GM18526 (cell line): ENCODE results near the gene KCNJ10.

Source experiments
- POLR2A ChIP-seq: IDR thresholded peaks from 3 replicates; pipeline ENCODE4 v1.6.1; 2011; ENCODE audit not compliant: insufficient read length; ENCODE audit errors: extremely low read depth

Gene KCNJ10

DNA sequence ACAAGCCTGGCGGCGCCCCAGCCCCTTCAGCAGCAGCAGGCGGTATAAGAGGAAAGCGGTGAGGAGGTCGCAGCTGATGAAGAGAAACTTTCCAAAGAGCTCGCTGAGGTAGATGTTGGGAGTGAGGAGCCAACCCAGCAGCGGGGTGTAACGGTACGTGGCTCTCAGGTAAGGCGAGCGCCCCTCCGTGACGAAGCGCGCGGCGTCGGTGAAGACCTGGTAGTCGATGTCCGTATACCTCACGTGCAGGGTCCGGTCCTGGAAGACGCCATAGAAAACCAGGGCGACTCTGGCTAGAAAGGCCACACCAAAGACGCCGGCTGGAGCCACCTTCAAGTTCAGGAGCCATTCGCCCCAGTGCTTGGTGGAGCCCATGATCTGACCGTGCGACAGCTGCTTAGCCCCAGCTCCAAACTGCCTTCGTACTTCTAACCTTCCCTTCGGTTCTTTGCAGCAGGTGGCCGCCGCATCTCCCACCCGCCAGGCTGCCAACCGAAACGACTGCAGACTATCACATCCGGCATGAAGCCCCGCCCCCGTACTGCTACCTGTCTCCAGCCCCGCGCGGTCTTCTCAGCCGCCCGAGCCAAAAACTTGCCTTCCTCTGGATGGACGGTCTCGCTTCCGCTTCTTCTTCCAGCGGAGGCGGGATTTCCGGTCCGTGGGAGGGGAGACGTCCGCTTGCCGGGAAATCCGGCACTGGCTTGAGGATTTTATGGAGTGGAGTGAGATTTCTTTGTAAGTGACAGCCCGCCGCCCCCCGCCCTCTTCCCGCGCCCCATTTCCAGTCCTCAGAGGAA, 38.4 kb downstream of the KCNJ10 start, which contains the start of gene PIGM:
Gene PIGM, minus strand, starts transcription at position 626 of the 800 bp plus-strand sequence. Its CDS starts 251 bp downstream, at position 375.
- peak; percentile 70 for TF ChIP-seq POLR2A

DNA sequence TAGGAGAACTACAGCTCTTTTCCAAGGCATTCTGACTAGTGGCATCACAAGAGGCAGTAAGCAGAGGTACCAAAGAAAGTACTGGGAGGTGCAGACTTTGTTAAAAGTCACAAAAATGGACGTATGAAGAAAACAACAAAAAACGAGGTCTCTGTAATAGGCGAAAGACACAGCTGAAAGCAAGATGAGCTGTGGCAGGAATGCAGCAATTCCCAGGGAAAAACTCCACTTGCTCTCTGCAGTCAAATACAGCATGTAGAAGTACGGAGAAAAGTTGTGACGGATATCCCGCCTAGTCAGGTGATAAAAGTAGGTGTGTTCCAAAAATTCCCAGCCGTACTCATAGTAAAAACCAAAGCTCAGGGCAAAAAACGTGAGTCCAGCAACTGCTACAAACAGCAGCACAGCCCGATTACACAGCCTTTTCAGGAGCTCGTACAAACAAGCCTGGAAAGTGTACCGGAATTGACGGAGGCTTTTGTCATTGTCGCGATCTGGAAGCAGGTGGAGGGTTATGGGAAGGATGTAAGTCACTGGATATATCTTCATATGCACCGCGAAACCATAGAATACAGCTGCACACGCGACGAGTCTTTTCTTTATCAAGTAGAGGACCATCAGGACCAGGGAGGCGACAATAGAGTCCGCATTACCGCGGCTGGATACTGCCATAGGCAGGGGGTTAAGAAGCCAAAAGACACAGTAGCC, 39.1 kb downstream of the KCNJ10 start:
- no peak for TF ChIP-seq POLR2A

DNA sequence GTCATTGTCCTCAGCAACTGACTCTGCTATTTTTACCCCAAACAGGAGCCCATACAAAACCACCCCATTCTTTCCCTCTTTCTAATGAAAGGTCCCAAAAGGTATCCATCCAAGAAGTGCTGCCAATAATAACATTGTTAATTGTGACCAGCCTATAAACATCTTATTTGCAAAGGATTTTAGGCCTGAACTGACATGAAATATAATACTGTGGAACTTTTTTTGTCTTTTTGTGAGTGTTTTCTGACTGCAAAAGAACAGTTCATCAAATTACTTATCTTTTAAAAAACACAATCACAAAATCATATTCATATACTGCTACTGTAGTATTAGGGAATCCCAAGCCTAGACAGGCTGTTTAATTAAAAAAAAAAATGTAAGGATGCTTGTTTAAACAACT, 41.5 kb downstream of the KCNJ10 start:
- no peak for TF ChIP-seq POLR2A

DNA sequence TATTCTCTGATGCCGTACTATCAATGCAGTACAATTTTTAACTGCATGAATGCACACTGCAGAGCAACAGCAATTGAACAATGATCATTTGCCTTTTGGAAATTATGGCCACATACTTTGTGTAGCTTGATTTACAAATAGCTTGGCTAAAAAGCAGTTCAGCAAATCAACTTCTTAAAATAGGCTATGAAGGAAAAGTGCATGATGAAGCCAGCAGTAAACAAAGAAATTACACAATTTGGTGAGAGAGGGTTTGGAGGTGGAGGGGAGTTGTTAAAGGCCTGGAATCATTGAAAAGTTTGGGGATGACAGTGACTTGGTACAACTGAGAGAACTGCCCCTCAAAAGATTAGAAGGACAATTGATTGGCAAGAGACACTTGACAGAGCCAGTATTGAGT, 44.6 kb downstream of the KCNJ10 start:
- no peak for TF ChIP-seq POLR2A

DNA sequence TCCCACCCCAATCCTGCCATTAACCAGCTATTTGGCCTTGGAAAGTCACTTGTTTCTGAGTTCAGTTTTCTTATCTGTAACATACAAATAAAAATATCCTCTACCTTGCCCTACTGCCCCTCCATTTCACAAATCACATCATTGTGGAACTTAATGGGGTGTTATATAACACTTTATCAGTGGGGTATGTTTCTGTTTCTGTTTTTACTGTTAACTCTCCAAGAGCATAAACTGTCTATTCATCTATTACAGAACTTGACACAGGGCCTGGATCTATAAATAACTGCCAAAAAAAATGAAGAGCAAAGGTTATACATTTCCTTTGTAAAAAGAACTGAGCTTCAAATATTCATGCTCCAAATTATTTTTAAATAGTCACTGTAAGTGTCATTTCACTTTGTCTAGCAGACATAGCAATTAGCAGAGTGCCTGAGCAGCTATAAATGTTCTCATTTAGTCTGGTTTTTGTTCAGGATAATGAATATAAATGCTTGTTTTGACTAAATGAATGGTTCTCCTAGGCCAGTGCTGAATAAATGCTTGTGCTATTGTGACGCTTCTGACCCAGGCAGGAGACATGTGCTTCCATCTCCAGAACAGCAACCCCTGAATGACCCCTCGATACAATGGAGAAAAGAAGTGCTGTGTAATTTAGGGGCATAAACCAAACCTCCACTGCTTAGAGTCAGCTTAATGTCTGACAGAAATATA, 45.6 kb downstream of the KCNJ10 start:
- TF ChIP-seq POLR2A, result no peak

DNA sequence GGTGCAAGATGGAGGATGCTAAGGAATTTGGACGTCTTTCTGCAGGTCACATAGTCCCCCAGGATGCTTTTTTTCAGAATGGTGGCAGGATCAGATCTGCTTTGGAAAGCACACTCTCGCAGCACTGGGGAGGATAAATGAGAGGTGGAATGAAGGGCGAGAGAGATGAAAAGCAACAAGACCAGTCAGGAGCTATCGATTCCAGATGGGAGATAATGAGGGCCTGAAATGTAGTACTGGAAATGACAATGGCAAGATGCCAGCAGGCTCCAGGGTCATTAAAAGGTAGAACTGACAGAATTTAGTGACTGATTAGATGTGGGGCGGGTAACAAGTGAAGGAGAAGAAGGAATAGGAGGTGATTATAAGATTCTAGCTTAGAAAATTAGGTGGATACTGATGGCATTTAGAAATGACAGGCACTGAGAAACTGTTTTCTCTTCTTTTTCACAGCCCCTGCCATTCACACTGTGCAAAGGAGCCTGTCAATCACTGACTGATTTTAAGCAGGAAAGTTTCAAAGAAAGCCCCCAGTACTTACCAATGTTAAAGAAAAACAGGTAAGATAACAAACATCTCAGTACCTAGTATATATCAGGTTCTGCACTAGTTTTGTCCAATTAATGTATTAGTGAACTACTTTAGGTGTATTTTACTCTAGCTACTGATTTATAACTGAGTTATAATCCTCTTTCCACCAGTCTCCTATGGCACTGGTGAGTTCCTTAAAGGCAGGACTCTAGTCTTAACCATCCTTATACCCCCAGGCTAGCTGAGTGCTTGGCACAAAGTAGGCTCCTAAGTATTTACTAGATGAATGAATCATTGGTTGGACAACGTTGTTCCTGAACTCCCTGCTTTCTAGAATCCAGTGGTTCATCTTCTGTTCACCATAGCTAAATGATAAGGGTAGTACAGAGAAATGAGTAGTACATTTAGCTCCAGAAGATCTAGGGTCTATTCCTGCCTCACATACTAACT, 47.3 kb downstream of the KCNJ10 start:
- TF ChIP-seq POLR2A, result no peak

DNA sequence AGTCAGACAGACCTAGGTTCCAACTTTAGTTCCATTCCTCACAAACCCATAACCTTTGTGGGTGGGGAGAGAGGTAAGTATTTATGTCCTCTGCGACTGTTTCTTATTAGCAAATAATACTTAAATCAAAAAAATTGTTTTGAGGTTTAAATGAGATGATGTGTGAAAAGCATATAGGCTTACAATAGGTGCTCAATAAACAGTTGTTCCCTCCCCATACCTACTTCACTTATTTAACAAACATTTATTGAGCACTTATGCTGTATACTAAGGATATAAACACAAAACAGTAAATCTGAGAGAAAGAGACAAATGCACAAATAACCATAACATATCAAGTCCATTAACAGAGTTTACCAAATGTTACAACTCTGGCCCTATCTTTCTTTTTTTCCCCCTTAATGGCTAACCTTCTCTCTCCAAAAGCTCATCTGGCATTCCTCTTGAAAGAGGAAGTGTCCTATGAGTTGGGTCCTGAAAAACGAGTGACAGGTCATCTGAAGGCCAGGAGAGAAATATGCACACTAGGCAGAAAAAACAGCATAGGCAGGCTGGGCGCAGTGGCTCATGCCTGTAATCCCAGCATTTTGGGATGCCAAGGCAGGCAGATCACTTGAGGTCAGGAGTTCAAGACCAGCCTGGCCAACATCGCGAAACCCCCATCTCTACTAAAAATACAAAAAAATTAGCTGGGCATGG, 48.4 kb downstream of the KCNJ10 start:
- no peak for TF ChIP-seq POLR2A

DNA sequence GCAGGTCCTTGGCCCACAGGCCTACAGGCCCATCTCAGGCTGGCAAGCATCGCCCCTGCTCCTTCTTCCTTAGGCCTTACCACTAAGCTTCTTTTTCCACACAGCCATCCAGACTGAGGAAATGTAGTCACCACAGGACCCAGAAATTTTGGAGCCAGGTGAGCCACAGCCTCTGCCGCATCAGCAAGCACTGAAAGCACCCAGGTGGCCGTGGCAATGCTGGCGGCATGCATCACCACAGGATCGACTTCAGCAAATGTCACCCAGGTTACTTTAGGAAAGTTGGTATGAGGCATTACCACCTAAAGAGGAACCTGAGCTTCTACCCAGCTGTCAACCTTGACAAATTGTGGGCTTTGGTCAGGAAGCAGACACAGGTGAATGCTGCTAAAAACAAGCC, 49.8 kb downstream of the KCNJ10 start:
- no peak for TF ChIP-seq POLR2A

DNA sequence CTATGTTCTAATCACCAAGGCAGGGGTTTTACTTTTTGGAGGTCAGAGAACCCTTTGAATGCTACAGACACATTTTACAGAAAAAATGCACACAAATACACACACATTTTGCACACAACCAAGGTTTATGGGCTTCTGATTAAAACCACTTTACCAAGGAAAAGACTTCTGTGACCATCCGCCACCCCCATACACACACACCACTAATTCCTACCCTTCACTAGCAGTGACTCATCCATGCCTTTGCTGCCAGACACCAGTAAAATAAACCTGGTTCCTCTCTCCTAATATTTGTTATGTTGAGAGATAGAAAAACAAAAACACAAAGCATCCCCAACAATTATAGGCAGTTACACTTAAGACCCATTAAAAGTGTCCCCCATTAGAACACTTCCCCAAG, 51.1 kb downstream of the KCNJ10 start:
- no peak for TF ChIP-seq POLR2A

DNA sequence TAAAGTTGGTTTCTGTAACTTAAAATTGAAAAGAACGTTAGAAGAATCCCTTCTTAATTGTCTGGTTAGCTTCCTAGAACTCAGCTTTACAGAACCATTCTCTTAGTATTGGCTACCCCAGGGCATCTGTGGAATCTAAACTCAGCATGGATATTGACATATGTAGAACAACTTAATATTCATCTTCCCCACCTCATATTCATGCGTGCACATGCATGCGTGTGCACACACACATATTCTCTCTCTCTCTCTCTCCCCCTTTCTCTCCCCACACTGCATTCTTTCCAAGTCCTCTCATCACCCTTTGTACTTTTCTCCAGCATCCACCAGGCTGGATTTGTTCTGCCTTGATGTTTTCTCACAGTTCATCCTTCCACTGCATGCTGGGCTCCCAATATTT, 51.6 kb downstream of the KCNJ10 start:
- no peak for TF ChIP-seq POLR2A

DNA sequence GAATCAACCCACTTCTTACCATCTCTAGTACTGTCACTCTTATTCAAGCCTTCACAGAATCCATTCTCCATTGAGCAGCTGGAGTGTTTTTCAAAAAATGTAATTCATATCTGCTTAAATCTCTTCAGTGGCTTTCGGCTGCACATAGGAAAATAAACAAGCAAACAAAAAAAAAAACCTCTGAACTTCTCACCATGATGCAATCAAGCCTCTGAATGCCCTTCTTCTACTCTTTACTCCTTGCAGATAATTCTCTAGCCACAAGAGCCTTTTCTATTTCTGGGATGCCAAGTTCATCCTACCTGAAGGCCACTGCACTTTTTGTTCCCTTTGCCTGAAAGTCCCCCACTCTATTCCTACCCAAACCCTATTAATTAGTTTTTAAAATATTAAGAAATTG, 52.4 kb downstream of the KCNJ10 start:
- TF ChIP-seq POLR2A, result no peak

DNA sequence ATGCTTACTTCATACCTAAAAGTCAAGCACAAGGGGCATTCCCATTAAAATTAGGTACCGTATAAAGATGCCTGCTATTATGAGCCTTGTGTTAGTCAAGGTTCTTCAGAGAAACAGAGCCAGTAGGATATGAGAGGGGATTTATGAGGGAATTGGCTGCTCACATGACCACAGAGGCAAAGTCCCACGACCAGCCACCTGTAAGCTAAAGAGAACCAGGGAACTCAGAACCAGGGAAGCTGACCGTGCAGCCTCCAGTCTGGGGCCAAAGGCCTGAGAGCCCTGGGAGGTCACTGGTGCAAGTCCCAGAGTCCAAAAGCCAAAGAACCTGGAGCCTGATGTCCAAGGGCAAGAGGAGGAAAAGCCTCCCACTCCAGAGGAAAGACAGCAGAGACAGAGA, 58.2 kb downstream of the KCNJ10 start:
- TF ChIP-seq POLR2A, result no peak

DNA sequence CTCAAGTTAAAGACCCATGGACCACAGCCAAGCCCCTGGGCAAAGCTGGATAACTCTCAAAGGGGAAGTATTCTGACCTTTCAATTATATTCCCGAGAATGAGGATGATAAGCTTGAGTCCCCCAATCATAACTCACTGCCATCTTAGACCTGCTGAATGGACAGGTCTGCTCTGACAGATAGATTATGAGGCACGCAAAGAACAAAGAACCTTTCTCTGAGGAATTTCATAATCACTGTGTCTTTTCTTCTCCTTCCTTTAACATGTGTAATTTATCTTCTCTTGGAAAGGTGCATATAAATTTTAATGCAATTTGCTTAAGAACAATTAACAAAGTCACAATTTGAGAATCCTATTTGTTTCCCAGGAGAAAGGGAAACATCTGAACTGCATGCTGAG, 60.2 kb downstream of the KCNJ10 start:
- no peak for TF ChIP-seq POLR2A

DNA sequence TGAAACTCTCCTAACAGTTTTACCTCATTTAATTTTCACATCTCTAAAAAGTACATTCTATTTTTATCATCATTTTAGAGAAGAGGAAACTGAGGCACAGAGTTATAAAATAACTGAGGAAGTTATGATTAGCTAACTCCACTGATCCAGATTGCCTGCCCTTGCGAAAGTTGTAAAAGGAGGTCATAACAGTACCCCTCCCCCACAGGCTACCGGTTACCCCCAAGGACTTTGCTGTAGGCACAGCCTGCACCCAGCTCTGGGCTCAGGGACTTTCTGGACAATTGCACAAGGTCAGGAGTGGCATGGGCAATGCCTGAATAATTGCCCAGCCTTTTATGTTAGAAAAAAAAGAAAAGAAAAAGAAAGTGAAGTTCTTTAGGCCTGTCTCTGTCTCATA, 60.9 kb downstream of the KCNJ10 start:
- no peak for TF ChIP-seq POLR2A
